GM15510 (cell line): ENCODE data around the gene SPSB2.
A peak's percentile ranks its signal among the peaks of the same experiment; 100 is the strongest.

Experiments
- POLR2A ChIP-seq: IDR thresholded peaks from 3 replicates; pipeline ENCODE4 v1.6.1; 2011; ENCODE audit warnings: borderline replicate concordance; ENCODE audit not compliant: insufficient read length; ENCODE audit errors: extremely low read depth

SPSB2 gene

GRCh38 chr12:6884539-6884938 lies 11.4 kb upstream of the SPSB2 start:
- TF ChIP-seq POLR2A, result no peak

DNA sequence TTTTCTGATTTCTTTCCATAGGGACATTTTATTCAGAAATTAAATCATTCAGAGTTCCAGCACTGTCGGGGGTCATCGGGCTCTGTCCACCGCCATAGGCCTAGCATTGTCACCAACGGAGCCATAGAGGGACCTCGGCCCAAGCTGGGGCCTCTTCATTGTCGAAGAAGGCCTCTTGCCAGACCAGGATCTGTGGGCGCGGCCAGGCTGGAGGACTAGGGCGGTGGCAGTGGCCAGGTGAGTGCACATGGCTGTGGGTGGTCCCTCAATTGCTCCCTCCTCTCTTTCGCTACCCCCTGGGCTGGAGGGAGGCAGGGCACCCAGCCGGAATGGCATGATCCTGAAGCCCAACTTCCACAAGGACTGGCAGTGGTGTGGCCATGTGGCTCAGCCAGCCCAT lies 10.6 kb upstream of the SPSB2 start:
- no peak for TF ChIP-seq POLR2A

DNA sequence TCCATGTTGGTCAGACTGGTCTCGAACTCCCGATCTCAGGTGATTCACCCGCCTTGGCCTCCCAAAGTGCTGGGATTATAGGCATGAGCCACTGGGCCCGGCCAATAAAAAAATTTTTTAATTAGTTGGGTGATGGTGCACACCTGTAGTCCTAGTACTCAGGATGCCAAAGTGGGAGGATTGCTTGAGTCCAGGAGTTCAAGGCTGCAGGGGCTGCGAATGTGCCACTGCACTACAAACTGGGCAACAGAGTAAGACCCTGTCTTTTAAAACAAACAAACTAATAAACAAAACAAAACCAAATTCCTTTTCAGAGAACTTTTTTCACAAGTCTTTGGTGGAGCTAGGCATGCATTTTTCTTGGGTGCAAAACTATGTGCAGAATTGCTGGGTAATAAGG lies 10.1 kb upstream of the SPSB2 start:
- TF ChIP-seq POLR2A, result no peak

GRCh38 chr12:6872073-6873048 lies 742 bp downstream of the SPSB2 start:
- peak; percentile 45 for TF ChIP-seq POLR2A

GRCh38 chr12:6871052-6871957 lies 1.8 kb downstream of the SPSB2 start:
- TF ChIP-seq POLR2A, result no peak

DNA sequence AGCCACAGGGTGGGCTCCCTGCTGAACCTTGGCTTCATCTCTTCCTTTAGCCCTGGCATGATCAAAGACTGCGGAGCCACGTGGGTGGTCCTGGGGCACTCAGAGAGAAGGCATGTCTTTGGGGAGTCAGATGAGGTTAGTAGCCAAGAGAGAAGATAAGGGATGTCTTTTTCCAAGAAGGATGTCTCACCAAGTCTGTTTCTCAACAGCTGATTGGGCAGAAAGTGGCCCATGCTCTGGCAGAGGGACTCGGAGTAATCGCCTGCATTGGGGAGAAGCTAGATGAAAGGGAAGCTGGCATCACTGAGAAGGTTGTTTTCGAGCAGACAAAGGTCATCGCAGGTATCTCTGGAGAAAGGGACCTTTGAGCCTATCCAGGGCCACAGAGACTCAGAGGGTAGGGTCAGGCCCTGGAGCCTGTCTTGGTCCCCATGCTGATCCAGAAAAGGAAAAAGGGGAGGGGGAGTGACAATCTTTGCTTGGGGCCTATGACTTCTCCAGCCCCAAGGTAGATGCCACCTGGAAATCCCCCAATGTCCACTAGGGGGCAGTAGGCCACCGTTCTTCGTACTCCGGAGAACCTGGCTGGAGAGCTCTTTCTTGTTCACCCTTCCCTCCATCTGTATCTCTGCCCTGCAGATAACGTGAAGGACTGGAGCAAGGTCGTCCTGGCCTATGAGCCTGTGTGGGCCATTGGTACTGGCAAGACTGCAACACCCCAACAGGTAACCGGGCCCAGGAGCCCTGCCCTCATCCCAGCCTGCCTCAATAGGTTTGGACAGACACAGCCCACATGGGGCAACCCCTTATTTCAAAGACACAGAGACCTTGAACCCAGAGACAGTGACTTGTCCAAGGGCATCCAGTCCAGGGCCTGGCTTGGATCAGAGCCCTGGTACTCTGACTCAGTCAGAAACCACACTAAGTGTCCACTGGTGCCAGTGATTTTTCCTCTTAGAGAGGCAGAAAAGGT lies 3.8 kb downstream of the SPSB2 start:
- TF ChIP-seq POLR2A, result no peak

DNA sequence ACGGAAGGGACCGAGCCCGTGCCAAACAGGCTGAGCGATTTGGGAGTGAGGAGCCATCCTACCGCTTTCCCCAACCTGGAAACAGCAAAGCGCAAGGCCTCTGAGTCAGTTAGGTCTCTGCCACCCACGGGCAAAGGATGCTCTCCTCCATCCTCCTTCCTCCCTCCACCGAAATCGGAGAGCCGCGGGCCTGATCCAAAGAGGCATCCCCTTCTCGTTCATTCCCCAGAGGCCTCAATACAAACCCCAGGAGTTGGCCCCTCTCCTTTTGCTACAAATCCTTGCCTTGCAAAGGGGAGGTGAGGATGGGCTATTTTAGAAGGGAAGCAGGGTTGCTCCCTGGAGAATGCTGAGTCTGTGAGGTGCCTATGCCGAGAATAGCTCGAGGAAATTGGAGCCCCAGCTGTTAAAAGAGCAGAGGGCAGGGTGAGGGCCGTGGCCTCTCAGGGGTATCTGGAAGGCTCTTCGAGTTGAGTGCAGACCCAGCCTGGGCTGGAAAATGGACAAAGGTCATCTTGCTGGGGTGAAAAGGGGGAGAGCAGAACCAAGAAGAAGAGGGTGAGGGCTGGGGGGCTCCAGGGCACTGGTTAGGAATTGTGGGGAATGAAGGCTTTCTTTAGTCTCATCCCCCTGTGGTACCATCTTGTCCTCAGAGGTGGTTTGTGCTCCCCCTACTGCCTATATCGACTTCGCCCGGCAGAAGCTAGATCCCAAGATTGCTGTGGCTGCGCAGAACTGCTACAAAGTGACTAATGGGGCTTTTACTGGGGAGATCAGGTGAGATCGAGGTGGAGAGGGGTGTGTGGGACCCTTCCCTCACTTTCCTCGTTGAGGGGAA lies 4.7 kb downstream of the SPSB2 start:
- TF ChIP-seq POLR2A, result no peak

GRCh38 chr12:6867413-6868210 lies 5.5 kb downstream of the SPSB2 start, which contains the start of gene TPI1:
TPI1 (plus strand) TSS chr12:6867531; CDS start chr12:6867567, 36 bp downstream.
- peak; percentile 98 for TF ChIP-seq POLR2A

GRCh38 chr12:6866920-6867412 lies 6.1 kb downstream of the SPSB2 start:
- no peak for TF ChIP-seq POLR2A

- TF ChIP-seq POLR2A, result no peak
These were observed 6.8 kb downstream of the SPSB2 start for GRCh38 chr12:6866163-6866919.

- no peak for TF ChIP-seq POLR2A
These were observed 9.3 kb downstream of the SPSB2 start for GRCh38 chr12:6863586-6864321.

DNA sequence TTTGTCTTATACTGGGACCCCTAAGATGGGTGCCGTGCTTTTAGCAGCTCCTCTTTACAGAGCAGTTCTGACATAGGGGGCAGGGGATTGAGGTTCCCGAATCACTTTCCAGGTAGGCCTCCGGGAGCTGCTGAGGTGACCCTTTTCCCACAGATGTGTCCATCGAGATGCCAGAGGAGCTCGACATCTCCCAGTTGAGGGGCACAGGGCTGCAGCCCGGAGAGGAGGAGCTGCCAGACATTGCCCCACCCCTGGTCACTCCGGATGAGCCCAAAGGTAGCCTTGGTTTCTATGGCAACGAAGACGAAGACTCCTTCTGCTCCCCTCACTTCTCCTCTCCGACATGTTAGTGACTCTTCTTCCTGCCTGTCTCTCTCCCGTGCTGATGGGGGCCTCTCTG lies 10.1 kb downstream of the SPSB2 start:
- no peak for TF ChIP-seq POLR2A

DNA sequence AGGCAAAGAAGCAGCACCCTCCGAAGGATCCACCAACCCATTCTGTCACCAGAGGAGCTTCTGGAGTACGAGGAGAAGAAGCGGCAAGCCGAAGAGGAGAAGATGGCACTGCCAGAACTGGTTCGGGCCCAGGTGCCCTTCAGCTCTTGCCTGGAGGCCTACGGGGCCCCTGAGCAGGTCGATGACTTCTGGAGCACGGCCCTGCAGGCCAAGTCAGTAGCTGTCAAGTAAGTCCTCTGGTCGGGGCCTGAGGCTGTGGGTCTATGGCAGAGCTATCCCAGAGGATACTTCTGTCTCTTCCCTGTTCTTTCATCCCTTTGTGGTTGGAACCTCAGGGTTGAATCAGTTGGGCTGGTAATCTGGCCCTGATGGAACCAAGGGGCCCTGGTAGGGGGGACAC lies 11.7 kb downstream of the SPSB2 start:
- no peak for TF ChIP-seq POLR2A
